Measurements from ENCODE around the gene PALD1.

- no peak for TF ChIP-seq CTCF (IDR thresholded peaks at IDR 0.05; ENCODE audit: insufficient read depth, low read depth, low read length)
- no peak for TF ChIP-seq EZH2 (IDR thresholded peaks at IDR 0.05; ENCODE audit: insufficient read depth, low read length)
Measured at GRCh38 chr10:70536196-70536861, 57.8 kb downstream of the PALD1 start.
